GM12878 (cell line): ENCODE data around the gene RAC2. TPM values are rescaled to one million over a fixed set of nuclear protein-coding genes. Genes with fewer than 3 reads are reported as not detected.

ENCODE experiments used
- ATAC-seq: fragments of 200-7000 bp; cut with Tn5 transposase; 3 replicates; pipeline ENCODE4 v1.9.1; 2020; ENCODE audit warnings: mild to moderate bottlenecking, moderate library complexity
- BruUV-seq: library from RNA; stranded (reverse); fragments of 400-500 nt; replicated peaks from 2 replicates; lab custom pipeline; 2021; lab: Mats Ljungman, UMichigan
- CTCF ChIA-PET: fragments of 300-600 bp; sonication (Branson Sonifier 250); formaldehyde crosslinking; extraction: SDS; loops from one replicate; lab custom pipeline; 2021; ENCODE audit warnings: inconsistent platforms; lab: Yijun Ruan, JAX
- POLR2A ChIA-PET: fragments of 350-600 bp; formaldehyde crosslinking; extraction: SDS; loops from one replicate; lab custom pipeline; 2021; ENCODE audit warnings: inconsistent platforms; lab: Charles Lee
- RAD21 ChIA-PET: fragments of 300-600 bp; sonication (Branson Sonifier 250); formaldehyde crosslinking; loops from one replicate; lab custom pipeline; 2023; ENCODE audit warnings: antibody characterized with exemption; ENCODE audit not compliant: unreplicated experiment; lab: Charles Lee
- SMC1A ChIA-PET: fragments of 300-600 bp; sonication (Branson Sonifier 250); formaldehyde crosslinking; loops from one replicate; lab custom pipeline; 2023; ENCODE audit not compliant: unreplicated experiment, uncharacterized antibody; lab: Charles Lee
- DNase-seq: peaks from one replicate; pipeline ENCODE4 v3.0.0-alpha.2; 2011; ENCODE audit warnings: low read depth, low spot score
- FAIRE-seq: peaks from 3 replicates; lab custom pipeline; 2011; peaks lifted over from hg19 to GRCh38; lab: Jason Lieb, UNC
- H2AFZ ChIP-seq: 2 replicates; pipeline ENCODE4 v1.6.0; 2011; ENCODE audit warnings: low read depth, low read length, control low read depth; ENCODE audit not compliant: control insufficient read depth
- H3K27ac ChIP-seq: 2 replicates; pipeline ENCODE4 v1.5.1; 2011; ENCODE audit warnings: control low read depth; ENCODE audit not compliant: control insufficient read depth, insufficient read depth
- H3K27me3 ChIP-seq, 2 experiments: replicated peaks in 1 of 2; 2 replicates each; pipeline versions ENCODE4 v1.6.0 to v1.6.1; 2011; ENCODE audit warnings: low read length in 1 of 2; ENCODE audit not compliant: control insufficient read depth in 2 of 2, insufficient read depth in 2 of 2
- H3K36me3 ChIP-seq, 2 experiments: 2 replicates each; pipeline ENCODE4 v1.5.1; 2011; ENCODE audit warnings: low read length in 1 of 2; ENCODE audit not compliant: control insufficient read depth in 2 of 2, insufficient read depth in 2 of 2
- H3K4me1 ChIP-seq: 2 replicates; pipeline ENCODE4 v1.6.1; 2011; ENCODE audit warnings: mild to moderate bottlenecking, low read length, moderate library complexity, mixed read lengths; ENCODE audit not compliant: control insufficient read depth, insufficient read depth
- H3K4me2 ChIP-seq: 2 replicates; pipeline ENCODE4 v1.6.0; 2011; ENCODE audit warnings: control low read depth; ENCODE audit not compliant: control insufficient read depth, insufficient read depth
- H3K4me3 ChIP-seq: fragments of 200-600 bp; sonication (generic); 2 replicates; pipeline ENCODE4 v1.5.1; 2016
- H3K79me2 ChIP-seq: 2 replicates; pipeline ENCODE4 v1.6.0; 2011; ENCODE audit warnings: low read length; ENCODE audit not compliant: control insufficient read depth, insufficient read depth
- H3K9ac ChIP-seq: 2 replicates; pipeline ENCODE4 v1.8.0; 2011; ENCODE audit warnings: low read length, control low read depth, mixed read lengths; ENCODE audit not compliant: control insufficient read depth, insufficient read depth
- H3K9me3 ChIP-seq: replicated peaks from 3 replicates; pipeline ENCODE4 v1.5.1; 2011; ENCODE audit warnings: mild to moderate bottlenecking, low read length; ENCODE audit not compliant: control insufficient read depth, insufficient read depth
- H4K20me1 ChIP-seq: 2 replicates; pipeline ENCODE4 v1.6.0; 2011; ENCODE audit not compliant: control insufficient read depth, insufficient read depth
- BHLHE40 ChIP-seq, 2 experiments: fragments of 450-650 bp in 1 of 2; IDR thresholded peaks; 2 replicates each; pipeline ENCODE4 v1.6.1; 2011 to 2017; ENCODE audit warnings: low read depth in 2 of 2, borderline replicate concordance in 1 of 2, improper control_type of control experiment in 1 of 2, low read length in 1 of 2, mild to moderate bottlenecking in 1 of 2
- EED ChIP-seq: sonication (generic); IDR thresholded peaks from 2 replicates; pipeline ENCODE4 v1.6.1; 2016; ENCODE audit warnings: antibody characterized with exemption, low read depth
- EGR1 ChIP-seq, 2 experiments: IDR thresholded peaks; 1 replicate in 1 of 2; 2 replicates in 1 of 2; pipeline ENCODE4 v1.6.1; 2011 to 2012; ENCODE audit warnings: low read depth in 2 of 2, low read length in 2 of 2, borderline replicate concordance in 1 of 2, mild to moderate bottlenecking in 1 of 2, moderate library complexity in 1 of 2
- ESRRA ChIP-seq: IDR thresholded peaks from 2 replicates; pipeline ENCODE4 v1.6.1; 2012; ENCODE audit warnings: mild to moderate bottlenecking, low read length, improper control_type of control experiment
- FOXK2 ChIP-seq: fragments of 450-650 bp; IDR thresholded peaks from 2 replicates; pipeline ENCODE4 v1.6.1; 2017; ENCODE audit warnings: mild to moderate bottlenecking, moderate library complexity
- GATAD2B ChIP-seq: fragments of 450-650 bp; conservative IDR thresholded peaks from 2 replicates; pipeline ENCODE4 v1.6.1; 2017; ENCODE audit warnings: low read depth, mild to moderate bottlenecking, moderate library complexity
- MEF2B ChIP-seq: fragments of 450-650 bp; IDR thresholded peaks from 2 replicates; pipeline ENCODE4 v1.6.1; 2018; ENCODE audit warnings: mild to moderate bottlenecking, moderate library complexity; ENCODE audit not compliant: partially characterized antibody, poor library complexity, severe bottlenecking
- MXI1 ChIP-seq: fragments of 150-350 bp; IDR thresholded peaks from 2 replicates; pipeline ENCODE4 v1.6.1; 2011; ENCODE audit warnings: low read depth, mild to moderate bottlenecking, inconsistent platforms, low read length, improper control_type of control experiment
- NBN ChIP-seq: fragments of 450-650 bp; IDR thresholded peaks from 2 replicates; pipeline ENCODE4 v1.6.1; 2016
- RUNX3 ChIP-seq: IDR thresholded peaks from 2 replicates; pipeline ENCODE4 v1.6.1; 2012; ENCODE audit warnings: low read length, inconsistent platforms
- SMAD5 ChIP-seq: IDR thresholded peaks from 2 replicates; pipeline ENCODE4 v1.6.1; 2016; ENCODE audit warnings: antibody characterized with exemption, low read depth
- TAF1 ChIP-seq: IDR thresholded peaks from 2 replicates; pipeline ENCODE4 v1.6.1; 2011; ENCODE audit warnings: mild to moderate bottlenecking, low read depth, low read length, borderline replicate concordance
- WGBS: methylation state at CpG from one replicate; pipeline ENCODE4 v1.1.6; 2016; ENCODE audit warnings: low lambda C conversion rate; ENCODE audit not compliant: insufficient replicate concordance, insufficient coverage; ENCODE audit errors: missing lambda C conversion rate; 5-methylcytosine and 5-hydroxymethylcytosine counted together
- in situ Hi-C: fragments of 300-500 bp; cut with MboI; formaldehyde crosslinking; loops from 9 replicates; pipeline ENCODE4 v1.14.3; 2018; ENCODE audit warnings: mixed read lengths
- intact Hi-C: fragments of 100-400 bp; cut with micrococcal nuclease; formaldehyde crosslinking; loops from one replicate; pipeline ENCODE4 v1.14.2; 2022; ENCODE audit not compliant: unreplicated experiment
- polyA plus RNA-seq, 11 experiments: library from polyadenylated mRNA; depleted of rRNA in 4 of 11; unstranded in 6 of 11; stranded (reverse) in 5 of 11; fragments of >200 nt; fragmentation: Nextera tagmentation in 4 of 11; fragmentation: Illumina TruSeq in 1 of 11; extraction: Ambion mirVana in 4 of 11; extraction: Trizol in 1 of 11; gene quantifications; 1 replicate in 1 of 11; 2 replicates in 10 of 11; pipeline versions ENCODE4 v1.2.1 to v1.2.3, GENCODE V29; 2011 to 2016; ENCODE audit warnings: inconsistent platforms in 2 of 11, missing spikeins in 2 of 11, low read depth in 1 of 11
- total RNA-seq, 4 experiments: library from RNA; depleted of rRNA in 3 of 4; stranded (reverse); fragments of >200 nt in 3 of 4; fragmentation: Illumina TruSeq in 1 of 4; extraction: Trizol in 1 of 4; gene quantifications; 2 replicates each; pipeline versions ENCODE4 v1.2.1 to v1.2.3, GENCODE V29; 2013 to 2021
- TF ChIP-seq, protein P1 (sequence below): fragments of 150-350 bp; IDR thresholded peaks from 2 replicates; pipeline ENCODE4 v1.6.1; 2014; ENCODE audit warnings: mild to moderate bottlenecking, low read depth, low read length
- TF ChIP-seq, protein P2 (sequence below): fragments of 450-650 bp; IDR thresholded peaks from 2 replicates; pipeline ENCODE4 v1.6.1; 2018; ENCODE audit warnings: mild to moderate bottlenecking, low read depth, moderate library complexity; ENCODE audit not compliant: partially characterized antibody

The RAC2 gene
- total and polyA plus RNA-seq, 10 of the 15 experiments (the other 5 are each of a cell fraction or from before 2014, with no cell fraction given): 102 to 386 (median 304) TPM

DNA sequence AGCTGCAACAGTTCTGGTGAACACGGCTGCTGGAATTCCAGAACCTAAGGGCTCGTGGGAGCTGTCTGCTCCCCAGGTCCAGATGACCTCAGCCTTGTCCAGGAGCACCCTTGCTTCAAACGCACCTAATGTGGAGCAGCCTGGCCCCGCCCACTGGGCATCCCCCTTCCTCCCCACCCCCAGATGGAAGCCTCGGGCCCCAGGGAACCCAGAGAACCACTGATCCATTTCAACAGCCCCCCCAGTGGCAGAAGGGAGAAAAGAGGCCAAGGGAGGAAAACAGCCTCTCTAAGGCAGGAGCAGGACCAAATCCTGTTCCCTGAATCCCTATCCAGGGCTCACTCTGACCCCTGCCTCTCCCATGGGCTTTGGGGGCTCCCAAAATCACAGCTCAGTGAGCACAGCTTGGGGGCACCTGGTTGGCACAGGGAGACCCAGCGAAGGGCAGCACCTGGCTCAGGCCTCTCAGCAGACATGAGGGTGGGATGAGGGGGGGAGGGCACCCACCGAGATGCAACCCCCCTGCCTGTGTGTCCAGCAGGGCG is 39.4 kb upstream of the RAC2 start (continued):
- TF ChIP-seq EED (peak; percentile 58; the same call in 1 of the 2 replicates), EGR1 (IDR thresholded peaks at IDR 0.05; ENCODE audit: borderline replicate concordance in 1 of 2, low read depth in 2 of 2, low read length in 2 of 2) (peak in 1 of 2 experiments; percentile 22; a peak in 1 of 3 replicates)

DNA sequence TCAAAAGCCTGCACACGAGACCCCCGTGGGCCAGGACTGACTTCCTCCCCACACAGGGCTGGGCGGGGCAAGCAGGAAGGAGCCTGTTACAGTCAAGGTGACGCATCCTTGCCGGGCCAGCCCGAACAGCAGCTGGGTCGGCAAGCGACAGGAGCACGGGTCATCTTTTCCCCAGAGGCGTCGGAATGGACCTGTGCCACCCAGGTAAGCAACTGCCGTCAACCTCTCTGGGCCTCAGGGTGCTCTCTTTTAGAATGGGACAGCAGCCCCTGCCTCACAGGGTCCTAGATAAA is 38.3 kb upstream of the RAC2 start, which contains the start of gene CYTH4:
TSS of gene CYTH4 (plus strand) at position 124 of the 293 bp plus-strand sequence. CDS start at position 186, 62 bp downstream.
- Histone ChIP-seq H3K9me3 (no peaks in the 10 kb centered on the region), H3K9ac (peak within 1 kb of the TSS; percentile 72), H3K27me3 (no peaks in the 10 kb centered on the region), H3K4me2 (peak within 1 kb of the TSS; percentile 100), H4K20me1 (no peaks in the 10 kb centered on the region), H2AFZ (peak within 1 kb of the TSS; percentile 34), H3K36me3 (no peaks in the 10 kb centered on the region), H3K79me2 (peaks cover 18% of the 10 kb centered on the region), H3K4me1 (peaks cover 30% of the 10 kb centered on the region), H3K4me3 (peak within 1 kb of the TSS; percentile 69), H3K27ac (peak within 1 kb of the TSS; percentile 93)
- ChIA-PET CTCF (interaction anchor here (0.6 to 11.1 kb wide), 6 partner anchors 12 to 623 kb away, joined by 3 to 124 read pairs (median 8); no protein-coding TSS in a partner anchor), POLR2A (interaction anchor here (0.6 to 3.0 kb wide), 10 partner anchors 8 to 251 kb away, joined by 3 to 12 read pairs (median 3); no protein-coding TSS in a partner anchor), SMC1A (interaction anchor here (1.1 to 4.5 kb wide), 6 partner anchors 11 to 82 kb away, joined by 3 to 24 read pairs (median 13); no protein-coding TSS in a partner anchor), RAD21 (interaction anchor here (1.2 to 3.6 kb wide), 8 partner anchors 10 to 83 kb away, joined by 3 to 14 read pairs (median 9); no protein-coding TSS in a partner anchor)
- ATAC-seq: peak; percentile 79
- BruUV-seq: no TSS peak
- in situ Hi-C loops (no loop called here), intact Hi-C loops (no loop called here)
- FAIRE-seq: peak; percentile 57
- 1% methylated on average over 12 of the region's 12 CpGs for WGBS
- DNase-seq: no peak
- TF ChIP-seq ESRRA (no peak), GATAD2B (no peak), SMAD5 (no peak), NBN (peak; percentile 29), TAF1 (0 out of 2 replicates have a peak, but pooled peaks have one; percentile 33), RUNX3 (no peak; the same call in 1 of the 2 replicates), MXI1 (no peak), MEF2B (peak; percentile 29), FOXK2 (no peak), BHLHE40 (IDR thresholded peaks at IDR 0.05; ENCODE audit: borderline replicate concordance in 1 of 2, low read depth in 2 of 2, low read length in 1 of 2) (peak; percentile 68 to 77)
- TF ChIP-seq, protein P1, sequence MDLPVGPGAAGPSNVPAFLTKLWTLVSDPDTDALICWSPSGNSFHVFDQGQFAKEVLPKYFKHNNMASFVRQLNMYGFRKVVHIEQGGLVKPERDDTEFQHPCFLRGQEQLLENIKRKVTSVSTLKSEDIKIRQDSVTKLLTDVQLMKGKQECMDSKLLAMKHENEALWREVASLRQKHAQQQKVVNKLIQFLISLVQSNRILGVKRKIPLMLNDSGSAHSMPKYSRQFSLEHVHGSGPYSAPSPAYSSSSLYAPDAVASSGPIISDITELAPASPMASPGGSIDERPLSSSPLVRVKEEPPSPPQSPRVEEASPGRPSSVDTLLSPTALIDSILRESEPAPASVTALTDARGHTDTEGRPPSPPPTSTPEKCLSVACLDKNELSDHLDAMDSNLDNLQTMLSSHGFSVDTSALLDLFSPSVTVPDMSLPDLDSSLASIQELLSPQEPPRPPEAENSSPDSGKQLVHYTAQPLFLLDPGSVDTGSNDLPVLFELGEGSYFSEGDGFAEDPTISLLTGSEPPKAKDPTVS: no peak
- TF ChIP-seq, protein P2, sequence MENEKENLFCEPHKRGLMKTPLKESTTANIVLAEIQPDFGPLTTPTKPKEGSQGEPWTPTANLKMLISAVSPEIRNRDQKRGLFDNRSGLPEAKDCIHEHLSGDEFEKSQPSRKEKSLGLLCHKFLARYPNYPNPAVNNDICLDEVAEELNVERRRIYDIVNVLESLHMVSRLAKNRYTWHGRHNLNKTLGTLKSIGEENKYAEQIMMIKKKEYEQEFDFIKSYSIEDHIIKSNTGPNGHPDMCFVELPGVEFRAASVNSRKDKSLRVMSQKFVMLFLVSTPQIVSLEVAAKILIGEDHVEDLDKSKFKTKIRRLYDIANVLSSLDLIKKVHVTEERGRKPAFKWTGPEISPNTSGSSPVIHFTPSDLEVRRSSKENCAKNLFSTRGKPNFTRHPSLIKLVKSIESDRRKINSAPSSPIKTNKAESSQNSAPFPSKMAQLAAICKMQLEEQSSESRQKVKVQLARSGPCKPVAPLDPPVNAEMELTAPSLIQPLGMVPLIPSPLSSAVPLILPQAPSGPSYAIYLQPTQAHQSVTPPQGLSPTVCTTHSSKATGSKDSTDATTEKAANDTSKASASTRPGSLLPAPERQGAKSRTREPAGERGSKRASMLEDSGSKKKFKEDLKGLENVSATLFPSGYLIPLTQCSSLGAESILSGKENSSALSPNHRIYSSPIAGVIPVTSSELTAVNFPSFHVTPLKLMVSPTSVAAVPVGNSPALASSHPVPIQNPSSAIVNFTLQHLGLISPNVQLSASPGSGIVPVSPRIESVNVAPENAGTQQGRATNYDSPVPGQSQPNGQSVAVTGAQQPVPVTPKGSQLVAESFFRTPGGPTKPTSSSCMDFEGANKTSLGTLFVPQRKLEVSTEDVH: no peak
